ENCODE data around the gene FRMD8. TPM values are rescaled to one million over a fixed set of nuclear protein-coding genes. Genes with fewer than 3 reads are reported as not detected.
A peak's percentile ranks its signal among the peaks of the same experiment; 100 is the strongest.

Gene FRMD8
- total and polyA plus RNA-seq, 2 of the 8 experiments (the other 6 are each of a cell fraction or from before 2014, with no cell fraction given): 15.0 to 19.2 TPM

- Histone ChIP-seq H3K9ac (replicated peaks in 1 of 4; ENCODE audit: extremely low read depth in 1 of 4, low read depth in 3 of 4, low read length in 3 of 4) (no peak within 1 kb of the TSS), H3K27ac (ENCODE audit: low read depth, low read length) (no peak within 1 kb of the TSS; the same call in 1 of the 2 replicates), H2BK15ac (ENCODE audit: low read length) (no peak within 1 kb of the TSS; the same call in 1 of the 2 replicates), H4K20me1 (replicated peaks in 1 of 2; ENCODE audit: control insufficient read depth in 1 of 2, insufficient read depth in 2 of 2, low read length in 2 of 2) (no peaks in the 10 kb centered on the region), H3K23me2 (ENCODE audit: low read depth, low read length) (peaks cover 5% of the 10 kb centered on the region; the same call in 1 of the 2 replicates), H4K91ac (replicated peaks; ENCODE audit: insufficient read length, low read length) (peak within 1 kb of the TSS; percentile 96), H3K27me3 (replicated peaks in 1 of 4; ENCODE audit: control insufficient read depth in 3 of 4, extremely low read depth in 1 of 4, insufficient read depth in 3 of 4, low read length in 3 of 4) (0 out of 7 replicates have a peak, but pooled peaks cover 0 to 2% (median 0%) of the 10 kb centered on the region in 4 experiments), H2BK12ac (ENCODE audit: low read depth, low read length) (peak within 1 kb of the TSS; percentile 90), H3K36me3 (ENCODE audit: control insufficient read depth in 2 of 4, insufficient read depth in 4 of 4, low read length in 3 of 4) (no peaks in the 10 kb centered on the region), H2AFZ (ENCODE audit: low read length) (peak within 1 kb of the TSS; percentile 74; the same call in 1 of the 2 replicates), H2BK20ac (ENCODE audit: low read length) (peak within 1 kb of the TSS; percentile 61; the same call in 1 of the 2 replicates), H3K79me2 (ENCODE audit: control insufficient read depth in 1 of 2, insufficient read depth in 2 of 2, low read length in 2 of 2) (no peaks in the 10 kb centered on the region), H3K4me2 (ENCODE audit: insufficient read depth in 1 of 2, low read depth in 2 of 2, low read length in 2 of 2) (peak within 1 kb of the TSS; percentile 0 to 36; a peak in 3 of 4 replicates), H3K9me3 (ENCODE audit: insufficient read depth in 2 of 2, low read depth in 1 of 2, low read length in 1 of 2) (no peaks in the 10 kb centered on the region), H3K18ac (ENCODE audit: extremely low read depth, low read length) (peak within 1 kb of the TSS; percentile 75), H2AK5ac (ENCODE audit: low read depth, low read length) (no peak within 1 kb of the TSS; the same call in 1 of the 2 replicates), H3K4ac (replicated peaks; ENCODE audit: insufficient read length, low read depth, low read length) (no peak within 1 kb of the TSS), H2BK5ac (ENCODE audit: low read depth, low read length) (peak within 1 kb of the TSS; percentile 83), H4K8ac (ENCODE audit: extremely low read depth, insufficient read depth, low read length) (peak within 1 kb of the TSS; percentile 92), H3K14ac (ENCODE audit: insufficient read length) (no peak within 1 kb of the TSS), H2BK120ac (replicated peaks; ENCODE audit: low read depth, low read length) (peak within 1 kb of the TSS; percentile 24), H4K5ac (ENCODE audit: insufficient read length, low read depth, low read length) (peak within 1 kb of the TSS; percentile 39), H3K4me1 (replicated peaks in 1 of 4; ENCODE audit: control insufficient read depth in 3 of 4, insufficient read depth in 4 of 4, low read length in 3 of 4) (peaks cover 0 to 12% (median 11%) of the 10 kb centered on the region in 4 experiments; a peak in 5 of 7 replicates), H3K23ac (ENCODE audit: insufficient read length) (no peak within 1 kb of the TSS), H3K4me3 (ENCODE audit: extremely low read depth in 1 of 4, insufficient read depth in 2 of 4, low read depth in 3 of 4, low read length in 4 of 4) (peak within 1 kb of the TSS in 1 of 4 experiments; percentile 8; a peak in 2 of 8 replicates), H3K79me1 (ENCODE audit: low read depth, low read length) (no peaks in the 10 kb centered on the region), H3K56ac (replicated peaks; ENCODE audit: insufficient read length, low read depth, low read length) (no peak within 1 kb of the TSS)
- peak in 1 of 2 experiments; percentile 80 for DNase-seq (ENCODE audit: low read depth in 1 of 2, low spot score in 2 of 2)
- CTCF ChIA-PET (ENCODE audit: partially characterized antibody): interaction anchor here (0.7 to 5.2 kb wide), 10 partner anchors 8 to 127 kb away, joined by 3 to 29 read pairs (median 5); no protein-coding TSS in a partner anchor
- 43% methylated on average over 21 of the region's 27 CpGs; no CpG with 5 or more reads in 1 of the 2 experiments for whole genome bisulfite sequencing, 2 experiments (ENCODE audit: extremely low coverage in 1 of 2, insufficient coverage in 1 of 2, insufficient read length in 1 of 2, insufficient replicate concordance in 2 of 2, low coverage in 1 of 2, low lambda C conversion rate in 2 of 2, missing lambda C conversion rate in 1 of 2)
- POLR2A ChIA-PET (ENCODE audit: partially characterized antibody): interaction anchor here (0.6 to 17.0 kb wide), 4 partner anchors 41 to 121 kb away, joined by 3 to 202 read pairs (median 10); partner anchors contain the start of genes MALAT1 and NEAT1
- no peak for FAIRE-seq
- no peak for TF ChIP-seq KDM4A (IDR thresholded peaks at IDR 0.05; ENCODE audit: low read depth, low read length, severe bottlenecking)
These were observed 4.2 kb upstream of the FRMD8 start, which contains the start of gene SLC25A45 for GRCh38 chr11:65382033-65382803. Gene SLC25A45, minus strand, starts transcription at chr11:65382646. Its CDS starts 695 bp downstream, at chr11:65381951.

Measured in H1 (cell line).